Keratinocyte (primary cell): ENCODE results near the gene MYOM1. TPM values are rescaled to one million over a fixed set of nuclear protein-coding genes. Genes with fewer than 3 reads are reported as not detected.

Source experiments
- DNase-seq: peaks from one replicate; pipeline ENCODE4 v3.0.0-alpha.2; 2011; ENCODE audit warnings: low read depth, missing footprints, low spot score
- FAIRE-seq: peaks from 2 replicates; lab custom pipeline; 2011; peaks lifted over from hg19 to GRCh38; lab: Jason Lieb, UNC
- H2AFZ ChIP-seq: 2 replicates; pipeline ENCODE4 v1.6.0; 2012; ENCODE audit warnings: low read length, control low read depth, inconsistent platforms; ENCODE audit not compliant: control insufficient read depth
- H3K27ac ChIP-seq: 2 replicates; pipeline ENCODE4 v1.5.1; 2011; ENCODE audit warnings: low read length; ENCODE audit not compliant: control insufficient read depth, insufficient read depth
- H3K27me3 ChIP-seq: 3 replicates; pipeline ENCODE4 v1.6.0; 2011; ENCODE audit warnings: low read length; ENCODE audit not compliant: control insufficient read depth, insufficient read depth; ENCODE audit errors: extremely low read depth
- H3K36me3 ChIP-seq, 2 experiments: 2 replicates in 1 of 2; 3 replicates in 1 of 2; pipeline ENCODE4 v1.5.1; 2011; ENCODE audit warnings: low read length in 2 of 2, mild to moderate bottlenecking in 1 of 2; ENCODE audit not compliant: control insufficient read depth in 2 of 2, insufficient read depth in 2 of 2; ENCODE audit errors: extremely low read depth in 1 of 2
- H3K4me1 ChIP-seq: 3 replicates; pipeline ENCODE4 v1.5.1; 2011; ENCODE audit warnings: low read length; ENCODE audit not compliant: control insufficient read depth, insufficient read depth; ENCODE audit errors: extremely low read depth
- H3K4me2 ChIP-seq: 3 replicates; pipeline ENCODE4 v1.6.0; 2011; ENCODE audit warnings: low read depth, low read length; ENCODE audit not compliant: control insufficient read depth, insufficient read depth; ENCODE audit errors: extremely low read depth
- H3K4me3 ChIP-seq, 3 experiments: fragments of 200-600 bp in 1 of 3; sonication (generic) in 1 of 3; 2 replicates in 2 of 3; 3 replicates in 1 of 3; pipeline ENCODE4 v1.5.1; 2011 to 2016; ENCODE audit warnings: low read length in 3 of 3, mild to moderate bottlenecking in 3 of 3, control low read depth in 2 of 3, inconsistent platforms in 1 of 3, low read depth in 1 of 3, mixed read lengths in 1 of 3, mixed run types in 1 of 3, moderate library complexity in 1 of 3; ENCODE audit not compliant: control insufficient read depth in 2 of 3, insufficient read depth in 2 of 3; ENCODE audit errors: extremely low read depth in 1 of 3
- H3K79me2 ChIP-seq: 2 replicates; pipeline ENCODE4 v1.6.0; 2012; ENCODE audit warnings: low read length; ENCODE audit not compliant: control insufficient read depth, insufficient read depth
- H3K9ac ChIP-seq: 3 replicates; pipeline ENCODE4 v1.6.0; 2011; ENCODE audit warnings: low read length; ENCODE audit not compliant: control insufficient read depth, insufficient read depth; ENCODE audit errors: extremely low read depth
- H3K9me1 ChIP-seq: 3 replicates; pipeline ENCODE4 v1.6.0; 2011; ENCODE audit warnings: low read length; ENCODE audit not compliant: control insufficient read depth, insufficient read depth; ENCODE audit errors: extremely low read depth
- H3K9me3 ChIP-seq: 2 replicates; pipeline ENCODE4 v1.5.1; 2012; ENCODE audit warnings: low read depth, low read length; ENCODE audit not compliant: control insufficient read depth
- H4K20me1 ChIP-seq: 3 replicates; pipeline ENCODE4 v1.6.0; 2011; ENCODE audit warnings: low read length; ENCODE audit not compliant: control insufficient read depth, insufficient read depth; ENCODE audit errors: extremely low read depth
- EZH2 ChIP-seq: IDR thresholded peaks from one replicate; pipeline ENCODE4 v1.6.1; 2012; ENCODE audit warnings: inconsistent platforms, mild to moderate bottlenecking, low read length, moderate library complexity
- dilution Hi-C: fragments of 300-500 bp; cut with MboI; formaldehyde crosslinking; loops from one replicate; pipeline ENCODE4 v1.7.0; 2020; ENCODE audit warnings: low sequenced_read_pairs; ENCODE audit not compliant: extremely low pct_ligation_motif_present
- polyA plus RNA-seq, 5 experiments: library from polyadenylated mRNA; depleted of rRNA in 3 of 5; stranded (reverse) in 3 of 5; stranded (forward) in 1 of 5; unstranded in 1 of 5; fragments of >200 nt; gene quantifications; 1 replicate in 1 of 5; 2 replicates in 3 of 5; 3 replicates in 1 of 5; pipeline versions ENCODE4 v1.2.1 to v1.2.3, GENCODE V29; 2011 to 2012; ENCODE audit warnings: missing spikeins in 2 of 5, low read depth in 1 of 5, low replicate concordance in 1 of 5
- TF ChIP-seq, protein P1 (sequence below), 3 experiments: IDR thresholded peaks in 1 of 3; conservative IDR thresholded peaks in 1 of 3; optimal IDR thresholded peaks in 1 of 3; 2 replicates in 2 of 3; 3 replicates in 1 of 3; pipeline versions ENCODE3 to v1.5.1; 2011; ENCODE audit warnings: low read length in 3 of 3, mild to moderate bottlenecking in 3 of 3, moderate library complexity in 2 of 3, control low read depth in 1 of 3, inconsistent platforms in 1 of 3; ENCODE audit not compliant: insufficient read depth in 2 of 3; ENCODE audit errors: extremely low read depth in 1 of 3

The MYOM1 gene
- polyA plus RNA-seq, 1 donor (not counting 4 experiments of a cell fraction or from before 2014, with no cell fraction given): 0.03 TPM

GRCh38 chr18:3147935-3148554 is 71.7 kb downstream of the MYOM1 start:
- Histone ChIP-seq H3K9me3 (no peaks in the 10 kb centered on the region), H3K9me1 (no peaks in the 10 kb centered on the region), H3K27ac (no peak overlapping the region), H3K27me3 (no peaks in the 10 kb centered on the region), H3K4me1 (no peaks in the 10 kb centered on the region), H3K4me3 (no peak overlapping the region), H3K36me3 (no peaks in the 10 kb centered on the region), H3K79me2 (no peaks in the 10 kb centered on the region), H3K9ac (no peak overlapping the region), H3K4me2 (no peak overlapping the region), H2AFZ (no peak overlapping the region), H4K20me1 (no peaks in the 10 kb centered on the region)
- FAIRE-seq (no peak), DNase-seq (no peak)
- dilution Hi-C loops: no loop called here
- TF ChIP-seq, protein P1, sequence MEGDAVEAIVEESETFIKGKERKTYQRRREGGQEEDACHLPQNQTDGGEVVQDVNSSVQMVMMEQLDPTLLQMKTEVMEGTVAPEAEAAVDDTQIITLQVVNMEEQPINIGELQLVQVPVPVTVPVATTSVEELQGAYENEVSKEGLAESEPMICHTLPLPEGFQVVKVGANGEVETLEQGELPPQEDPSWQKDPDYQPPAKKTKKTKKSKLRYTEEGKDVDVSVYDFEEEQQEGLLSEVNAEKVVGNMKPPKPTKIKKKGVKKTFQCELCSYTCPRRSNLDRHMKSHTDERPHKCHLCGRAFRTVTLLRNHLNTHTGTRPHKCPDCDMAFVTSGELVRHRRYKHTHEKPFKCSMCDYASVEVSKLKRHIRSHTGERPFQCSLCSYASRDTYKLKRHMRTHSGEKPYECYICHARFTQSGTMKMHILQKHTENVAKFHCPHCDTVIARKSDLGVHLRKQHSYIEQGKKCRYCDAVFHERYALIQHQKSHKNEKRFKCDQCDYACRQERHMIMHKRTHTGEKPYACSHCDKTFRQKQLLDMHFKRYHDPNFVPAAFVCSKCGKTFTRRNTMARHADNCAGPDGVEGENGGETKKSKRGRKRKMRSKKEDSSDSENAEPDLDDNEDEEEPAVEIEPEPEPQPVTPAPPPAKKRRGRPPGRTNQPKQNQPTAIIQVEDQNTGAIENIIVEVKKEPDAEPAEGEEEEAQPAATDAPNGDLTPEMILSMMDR (optimal IDR thresholded peaks at IDR 0.05 in 1 of 3, IDR thresholded peaks at IDR 0.05 in 1 of 3, conservative IDR thresholded peaks at IDR 0.05 in 1 of 3; ENCODE audit: extremely low read depth in 1 of 3, insufficient read depth in 2 of 3, low read length in 3 of 3): no peak
- no peak for TF ChIP-seq EZH2

DNA sequence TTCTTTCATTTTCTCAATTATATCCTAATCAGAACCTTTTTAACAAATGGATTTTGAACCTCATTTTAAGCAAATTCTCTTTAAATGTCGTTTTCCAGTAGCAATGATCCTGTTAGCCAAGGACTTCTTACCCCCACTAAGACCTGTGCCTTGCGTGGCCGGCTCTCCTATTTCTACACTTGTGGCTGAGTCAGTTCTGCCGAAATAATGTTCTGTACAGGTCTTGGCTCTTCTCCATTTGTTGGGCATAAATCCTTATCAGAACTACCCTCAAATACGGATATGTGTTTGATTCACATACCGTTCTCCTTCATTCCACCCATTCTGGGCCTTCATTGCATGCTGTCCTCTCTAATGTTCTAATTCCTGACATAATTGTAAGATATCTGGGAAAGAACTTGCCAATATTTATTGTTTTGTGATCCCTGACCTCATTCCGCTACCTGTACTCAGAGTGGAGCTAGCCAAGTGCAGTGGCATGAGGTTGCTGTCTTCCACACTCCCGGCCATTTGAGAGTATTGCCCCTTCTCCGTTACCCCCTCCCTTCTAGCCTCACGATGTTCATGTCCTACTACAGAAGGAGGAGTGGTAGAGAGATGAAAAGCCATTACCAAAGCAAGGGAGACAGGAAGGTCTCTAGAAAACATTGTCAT is 78.7 kb downstream of the MYOM1 start:
- no peak for DNase-seq
- no peak for FAIRE-seq

More for the DNA sequence above, 78.7 kb downstream of the MYOM1 start:
- Histone ChIP-seq H3K9me3 (no peaks in the 10 kb centered on the region), H3K4me1 (no peaks in the 10 kb centered on the region), H3K36me3 (no peaks in the 10 kb centered on the region), H2AFZ (no peak overlapping the region), H3K9ac (no peak overlapping the region), H3K79me2 (no peaks in the 10 kb centered on the region), H3K27me3 (no peaks in the 10 kb centered on the region), H3K4me3 (no peak overlapping the region), H3K4me2 (no peak overlapping the region), H3K9me1 (no peaks in the 10 kb centered on the region), H4K20me1 (no peaks in the 10 kb centered on the region), H3K27ac (no peak overlapping the region)
- TF ChIP-seq, protein P1 (optimal IDR thresholded peaks at IDR 0.05 in 1 of 3, IDR thresholded peaks at IDR 0.05 in 1 of 3, conservative IDR thresholded peaks at IDR 0.05 in 1 of 3; ENCODE audit: extremely low read depth in 1 of 3, insufficient read depth in 2 of 3, low read length in 3 of 3): no peak
- no peak for TF ChIP-seq EZH2
- dilution Hi-C loops: no loop called here
